H4 (cell line): ENCODE results near the gene S100G. TPM values are rescaled to one million over a fixed set of nuclear protein-coding genes. Genes with fewer than 3 reads are reported as not detected.
"Not testable (repeated sequence)": the region's sequence is repeated elsewhere in the genome, so short reads cannot be mapped to it uniquely, and the experiment has no call there.

ENCODE experiments used
- DNase-seq: peaks from one replicate; pipeline ENCODE4 v3.0.0-alpha.2; 2015; ENCODE audit warnings: low spot score
- total RNA-seq: library from RNA; depleted of rRNA; stranded (reverse); fragments of >200 nt; shearing (Covaris generic); gene quantifications from 2 replicates; pipeline ENCODE4 v1.2.3, GENCODE V29; 2014; rRNA removed

Gene S100G, protein sequence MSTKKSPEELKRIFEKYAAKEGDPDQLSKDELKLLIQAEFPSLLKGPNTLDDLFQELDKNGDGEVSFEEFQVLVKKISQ
- total RNA-seq = not detected in 2 replicates

DNA sequence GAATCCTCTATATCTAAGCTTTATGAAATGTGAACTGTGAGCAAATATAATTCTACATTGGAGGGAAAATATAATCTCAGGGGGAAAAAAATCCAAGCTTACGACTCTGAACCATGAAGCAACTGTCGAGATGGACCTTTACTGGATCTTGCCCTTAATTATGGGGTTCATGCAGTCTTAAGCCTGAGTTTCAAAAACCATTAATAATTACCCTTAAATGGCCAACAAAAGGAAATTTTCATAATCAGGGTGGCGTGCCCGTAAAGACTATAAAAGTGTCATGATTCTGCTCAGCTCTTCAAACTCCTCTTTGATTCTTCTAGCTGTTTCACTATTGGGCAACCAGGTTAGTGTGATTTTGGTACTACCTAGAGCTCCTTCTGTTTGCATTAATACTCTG, at the start of gene S100G:
Gene S100G (plus strand): TSS at position 301 of the 400 bp plus-strand sequence. CDS start 849 bp downstream, outside the sequence.
- DNase-seq = no peak

DNA sequence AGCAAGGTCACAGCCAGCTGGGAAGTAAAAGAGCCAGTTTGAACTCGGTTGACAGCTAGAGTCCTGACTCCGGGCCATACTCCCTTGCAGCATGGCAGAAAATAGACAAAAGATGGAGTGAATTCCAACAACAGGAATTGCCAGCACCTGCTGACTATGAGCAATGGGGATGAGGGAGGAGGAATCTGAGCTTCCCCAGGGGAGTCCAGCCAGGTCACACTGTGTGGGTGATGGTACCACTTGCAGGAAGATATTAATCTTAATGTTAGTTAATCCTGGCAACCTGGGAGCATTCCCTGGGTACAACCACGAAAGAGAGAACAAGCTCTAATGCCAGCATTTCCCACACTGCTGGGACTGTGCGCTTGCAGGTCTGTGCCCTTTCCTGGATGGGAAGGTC, 48.1 kb upstream of the S100G start:
- DNase-seq = no peak

DNA sequence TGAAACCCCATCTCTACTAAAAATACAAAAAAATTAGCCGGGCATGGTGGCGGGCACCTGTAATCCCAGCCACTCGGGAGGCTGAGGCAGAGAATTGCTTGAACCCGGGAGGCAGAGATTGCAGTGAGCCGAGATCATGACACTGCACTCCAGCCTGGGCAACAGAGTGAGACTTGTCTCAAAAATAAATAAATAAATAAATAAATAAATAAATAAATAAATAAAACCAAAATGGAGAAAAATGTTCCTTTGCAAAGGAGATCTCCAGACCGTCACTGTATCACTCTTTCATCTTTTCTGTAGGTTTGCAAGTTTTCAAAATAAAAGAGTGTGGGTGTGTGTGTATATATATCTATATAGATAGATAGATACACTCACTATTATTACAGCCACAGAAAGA, 46.7 kb upstream of the S100G start:
- DNase-seq = not testable (repeated sequence)

DNA sequence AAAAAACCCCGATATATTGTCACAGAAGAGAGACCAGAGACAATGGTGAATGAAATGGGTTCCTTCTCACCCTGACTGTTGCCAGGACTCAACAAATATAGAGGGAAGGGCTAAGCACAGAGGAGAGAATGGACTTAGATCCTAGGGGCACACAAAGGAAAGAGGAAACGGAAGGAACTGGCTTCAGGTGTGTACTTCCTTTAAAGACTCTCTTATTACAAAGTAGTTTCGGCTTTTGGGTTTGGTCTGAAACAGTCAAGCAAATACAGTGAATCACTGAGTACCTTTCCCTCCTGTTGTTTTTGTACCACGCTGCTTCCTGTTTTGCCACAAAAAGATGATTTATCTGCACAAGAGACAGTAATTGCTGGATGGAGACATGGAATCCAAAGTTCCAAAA, 46.1 kb upstream of the S100G start:
- no peak for DNase-seq

DNA sequence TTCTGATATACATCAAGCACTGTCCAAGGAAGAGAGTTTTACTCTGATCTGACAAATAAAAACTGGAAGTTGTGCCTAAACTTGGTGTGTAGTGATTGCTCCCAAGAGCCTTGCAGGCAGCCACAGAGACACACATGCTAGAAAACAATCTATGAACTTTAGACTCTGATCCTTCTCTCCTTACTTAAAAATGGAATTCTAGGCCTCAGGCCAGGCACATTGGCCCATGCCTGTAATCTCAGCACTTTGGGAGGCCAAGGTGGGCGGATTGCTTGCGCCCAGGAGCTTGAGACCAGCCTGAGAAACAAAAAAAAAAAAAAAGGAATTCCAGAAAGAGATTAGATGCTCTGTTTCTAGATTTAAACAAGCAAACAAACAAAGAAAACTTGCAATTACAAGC, 45.6 kb upstream of the S100G start:
- no peak for DNase-seq

DNA sequence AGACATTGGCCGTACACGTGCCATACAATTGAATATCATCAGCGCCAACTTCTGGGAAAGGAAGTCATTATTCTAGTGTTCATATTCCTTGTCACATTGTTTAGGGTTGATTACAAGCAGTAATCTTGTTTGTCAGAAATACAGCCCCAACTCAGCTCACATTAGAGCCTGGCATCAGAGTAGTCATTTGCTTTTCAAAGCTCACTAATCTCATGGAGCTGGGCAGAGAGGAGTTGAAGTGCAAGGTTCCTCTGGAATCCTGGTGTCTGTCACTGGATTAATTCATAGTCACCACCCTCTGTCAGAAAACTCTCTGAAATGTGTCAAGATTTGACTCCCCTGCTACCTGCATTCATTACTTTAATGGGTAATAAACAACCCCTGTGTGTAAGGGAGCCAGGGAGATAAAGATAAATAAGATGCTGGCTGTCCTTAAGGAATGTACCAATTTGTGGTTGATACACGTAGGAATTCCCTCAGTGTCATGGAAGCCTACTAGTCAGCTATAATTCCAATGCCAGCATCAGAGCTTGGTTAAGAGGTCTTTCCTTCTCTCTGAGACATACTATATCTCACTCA, 43.7 kb upstream of the S100G start:
- DNase-seq = no peak

DNA sequence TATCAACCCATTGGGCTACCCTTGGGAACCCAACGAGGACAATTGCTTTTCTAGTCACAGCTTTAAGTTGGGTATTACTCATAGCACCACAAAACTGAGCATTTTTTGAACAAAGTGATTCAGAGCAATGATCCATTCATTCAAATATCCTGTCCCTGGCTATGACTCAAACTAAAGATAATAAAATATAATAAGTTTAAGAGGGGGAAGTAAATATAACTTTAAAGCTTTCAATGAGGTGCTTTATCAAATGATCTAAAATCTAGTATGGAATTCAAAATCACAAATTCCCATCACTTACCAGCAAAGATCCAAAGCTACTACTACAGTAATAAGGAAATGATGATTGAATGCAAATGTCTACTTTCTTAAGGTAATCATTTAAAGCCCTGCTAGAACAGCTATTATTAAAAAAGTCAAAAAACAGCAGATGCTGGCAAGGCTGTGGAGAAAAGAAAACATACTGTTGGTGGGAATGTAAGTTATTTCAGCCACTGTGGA, 39.8 kb upstream of the S100G start:
- DNase-seq = no peak

DNA sequence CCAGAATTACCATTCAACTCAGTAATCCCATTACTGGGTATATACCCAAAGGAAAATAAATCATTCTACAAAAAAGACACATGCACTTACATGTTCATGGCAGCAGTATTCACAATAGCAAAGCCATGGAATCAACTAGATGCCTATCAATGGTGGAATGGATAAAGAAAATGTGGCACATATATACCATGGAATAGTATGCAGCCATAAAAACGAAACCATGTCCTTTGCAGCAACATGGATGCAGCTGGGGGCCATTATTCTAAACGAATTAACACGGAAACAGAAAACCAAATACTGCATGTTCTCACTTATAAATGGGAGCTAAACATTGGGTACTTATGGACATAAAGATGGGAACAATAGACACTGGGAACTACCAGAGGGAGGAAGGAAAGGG, 39.3 kb upstream of the S100G start:
- DNase-seq = not testable (repeated sequence)

DNA sequence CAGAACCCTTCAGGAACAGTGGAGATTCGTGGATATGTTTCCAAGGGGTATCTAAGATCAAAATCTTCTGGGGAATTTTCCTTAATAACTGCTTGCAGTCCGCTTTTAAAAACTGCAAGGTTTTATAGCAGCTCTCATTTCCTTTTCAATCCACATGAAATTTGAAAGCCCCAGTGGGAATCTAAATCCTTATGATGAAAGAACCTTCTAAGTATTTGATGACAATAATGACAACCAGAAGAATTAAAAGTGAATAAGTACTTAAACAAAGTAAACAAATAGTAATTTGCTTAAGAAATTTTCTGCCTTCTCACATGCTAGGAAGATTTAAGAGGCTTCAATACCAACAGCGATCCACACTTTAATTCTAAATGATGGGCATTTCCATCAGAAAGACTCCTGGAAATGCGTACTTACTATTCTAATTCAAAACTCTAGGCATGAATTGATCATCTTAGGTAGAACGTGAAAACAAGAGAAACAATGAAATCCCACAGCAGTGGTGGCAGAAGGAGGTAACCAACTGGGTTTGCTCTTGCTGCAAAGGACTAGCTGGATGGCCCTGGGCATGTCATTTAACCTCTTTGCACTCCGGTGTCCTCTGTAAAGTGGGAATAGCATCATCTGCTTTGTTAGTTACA, 37.6 kb upstream of the S100G start:
- DNase-seq = no peak

DNA sequence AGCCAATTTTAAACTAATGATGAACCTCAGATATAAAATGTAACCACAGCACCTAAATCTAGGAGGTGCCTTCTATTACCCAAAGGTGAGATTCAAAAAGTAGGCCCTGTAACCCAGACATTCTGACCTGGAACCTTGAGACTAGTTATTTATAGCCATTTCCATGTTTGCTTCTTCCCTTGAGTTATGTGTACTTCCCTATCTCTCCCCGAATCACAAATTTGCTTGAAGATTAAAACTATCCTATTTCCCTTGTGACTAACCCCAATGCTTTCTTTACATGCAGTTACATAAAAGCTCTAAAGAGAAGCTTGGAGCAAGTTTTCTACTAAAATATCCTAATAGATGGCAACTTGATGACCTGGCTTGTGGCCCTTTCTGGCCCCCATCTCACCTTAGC, 32.6 kb upstream of the S100G start:
- no peak for DNase-seq

DNA sequence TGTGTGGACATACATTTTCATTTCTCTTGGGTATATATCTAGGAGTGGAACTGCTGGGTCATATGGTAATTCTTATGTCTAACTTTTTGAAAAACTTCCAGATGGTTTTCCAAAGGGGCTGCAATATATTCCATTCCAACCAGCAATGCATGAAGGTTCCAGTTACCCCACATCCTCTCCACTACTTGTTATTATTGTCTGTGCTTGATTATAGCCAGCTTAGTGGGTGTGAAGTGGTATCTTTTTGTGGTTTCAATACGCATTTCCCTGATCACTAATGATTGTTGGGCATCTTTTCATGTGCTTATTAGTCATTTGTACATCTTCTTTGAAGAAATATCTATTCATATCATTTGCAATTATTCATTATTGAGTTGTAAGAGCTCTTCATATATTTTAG, 31.5 kb upstream of the S100G start:
- DNase-seq = no peak

DNA sequence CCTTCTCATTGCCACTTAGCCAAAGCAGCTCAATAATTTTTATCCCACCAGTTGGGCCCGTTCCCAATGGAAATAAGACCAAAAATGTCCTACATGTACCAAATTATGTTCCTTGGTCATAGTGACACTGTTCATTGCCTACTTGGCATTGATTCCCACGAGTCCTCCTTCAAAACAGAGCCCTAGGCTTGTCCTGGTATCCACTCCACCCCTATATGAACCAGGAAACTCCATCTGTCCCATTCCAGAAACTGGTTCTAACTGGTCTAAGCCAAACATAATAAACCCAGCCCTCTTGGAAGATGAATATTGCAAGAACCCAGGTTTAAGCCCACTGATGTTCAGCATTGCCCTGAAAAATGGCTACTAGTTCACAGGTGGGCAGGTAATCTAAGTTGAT, 30.9 kb upstream of the S100G start:
- DNase-seq = no peak

DNA sequence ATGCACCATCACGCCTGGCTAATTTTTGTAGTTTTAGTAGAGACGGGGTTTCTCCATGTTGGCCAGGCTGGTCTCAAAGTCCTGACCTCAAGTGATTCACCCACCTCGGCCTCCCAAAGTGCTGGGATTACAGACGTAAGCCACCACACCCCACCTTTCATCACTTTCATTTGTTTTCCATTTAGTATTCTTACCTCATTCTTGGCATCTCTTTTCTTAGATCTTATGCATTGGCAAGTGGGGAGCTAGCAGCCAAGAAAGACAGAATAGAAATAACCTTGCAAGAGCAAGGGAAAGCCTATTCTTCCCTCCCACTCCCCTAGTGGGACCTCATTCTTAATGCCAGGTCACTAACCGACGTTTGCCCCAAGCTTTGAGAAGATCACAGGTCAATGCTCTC, 21.4 kb upstream of the S100G start:
- DNase-seq = not testable (repeated sequence)

DNA sequence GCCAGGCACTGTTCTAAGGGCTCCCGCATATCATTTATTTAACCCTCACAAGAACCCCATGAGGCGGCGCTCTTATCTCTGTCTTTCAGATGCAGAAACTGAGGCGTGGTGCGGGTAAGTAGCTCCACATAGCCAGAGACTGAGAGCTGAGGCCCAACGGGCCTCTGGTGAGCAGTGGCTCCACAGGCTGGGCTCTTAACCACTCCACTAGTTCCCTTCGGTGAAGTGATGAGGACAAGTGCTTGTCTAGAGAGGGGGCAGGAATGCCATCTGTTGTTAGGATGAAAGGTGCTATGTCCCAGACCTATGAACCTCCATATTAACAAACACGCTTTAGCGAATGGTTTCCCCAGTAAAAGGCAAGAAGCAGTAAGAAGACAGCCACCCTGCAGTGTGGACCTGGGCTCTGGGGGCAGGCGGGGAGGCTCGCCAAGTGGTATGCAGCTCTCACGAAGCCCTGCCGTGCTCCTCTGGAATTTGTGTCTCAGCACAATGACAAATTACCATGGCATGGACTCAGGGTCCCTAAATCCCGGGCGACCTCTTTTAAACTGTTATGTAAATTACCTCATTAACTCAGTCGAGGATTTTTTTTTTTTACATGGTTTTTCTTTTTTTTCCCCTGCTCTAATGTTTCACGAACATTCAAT, 20.9 kb upstream of the S100G start:
- DNase-seq = no peak

DNA sequence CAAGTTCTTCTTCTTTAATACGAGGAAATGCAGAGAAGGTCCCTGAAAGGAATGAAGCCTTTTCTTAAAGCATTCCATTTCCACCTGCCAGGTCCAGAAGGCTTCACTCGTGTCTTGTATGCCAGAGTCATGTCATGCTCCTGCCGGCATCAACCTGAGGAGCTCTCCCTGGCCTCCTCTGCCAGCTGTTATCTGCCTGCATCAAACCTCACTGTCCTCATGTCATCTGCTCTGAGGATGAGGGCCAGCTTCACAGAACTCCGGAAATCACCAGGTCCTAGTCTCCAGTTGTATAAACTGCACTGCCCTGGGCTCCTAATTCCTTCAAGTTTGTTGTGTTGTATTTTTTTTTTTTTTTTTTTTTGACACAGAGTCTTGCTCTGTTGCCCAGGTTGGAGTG, 20.0 kb upstream of the S100G start:
- no peak for DNase-seq

DNA sequence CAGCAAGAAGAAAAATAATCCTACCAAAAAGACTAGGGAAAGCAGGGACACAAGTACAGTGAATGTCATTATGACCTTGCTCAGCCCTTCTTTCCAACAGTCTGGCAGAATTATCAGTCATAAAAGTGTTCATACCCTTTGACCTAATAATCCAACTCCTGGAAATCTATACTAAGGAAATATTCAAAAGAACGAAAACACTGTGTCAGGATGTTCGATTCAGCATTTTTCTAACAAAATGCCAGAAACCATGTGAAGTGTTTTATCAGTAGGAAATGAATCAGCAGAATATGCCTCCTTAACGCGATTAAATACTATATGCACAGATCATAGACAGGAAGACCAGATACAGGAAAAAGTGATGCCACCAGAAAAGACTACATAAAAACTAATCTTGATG, 16.2 kb upstream of the S100G start:
- no peak for DNase-seq

DNA sequence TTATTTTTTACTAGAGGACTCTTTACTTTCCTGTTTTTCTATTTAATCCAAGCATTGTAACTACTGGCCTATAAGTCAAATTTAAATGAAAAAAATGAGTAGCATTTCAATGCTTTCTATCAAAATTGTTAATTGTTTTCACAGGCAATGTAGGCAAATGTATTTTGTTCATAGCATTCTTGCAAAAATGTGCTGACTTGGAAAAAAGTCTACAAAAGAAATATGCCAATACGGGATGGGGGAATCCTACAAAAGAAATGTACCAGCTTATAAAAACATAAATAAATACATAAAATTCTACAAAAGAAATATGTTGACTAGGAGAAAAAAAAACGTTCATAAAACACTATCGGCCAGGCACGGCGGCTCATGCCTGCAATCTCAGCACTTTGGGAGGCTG, 14.9 kb upstream of the S100G start:
- DNase-seq = no peak

DNA sequence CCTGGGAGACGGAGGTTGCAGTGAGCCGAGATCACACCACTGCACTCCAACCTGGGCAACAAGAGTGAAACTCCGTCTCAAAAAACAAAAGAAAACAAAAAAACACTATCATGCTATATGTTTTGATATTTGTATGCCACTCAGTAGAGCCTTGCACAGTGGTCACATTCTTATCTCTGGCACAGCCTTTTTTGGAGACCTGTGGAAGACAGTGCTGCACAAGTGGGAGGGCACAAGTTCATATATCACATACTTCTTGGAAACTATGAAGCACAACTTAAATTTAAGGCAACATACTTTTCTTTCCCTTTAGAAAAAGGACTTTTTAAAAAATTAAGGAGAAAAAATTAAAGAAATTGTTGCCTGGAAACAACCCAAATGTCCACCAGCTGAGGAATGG, 14.4 kb upstream of the S100G start:
- no peak for DNase-seq

DNA sequence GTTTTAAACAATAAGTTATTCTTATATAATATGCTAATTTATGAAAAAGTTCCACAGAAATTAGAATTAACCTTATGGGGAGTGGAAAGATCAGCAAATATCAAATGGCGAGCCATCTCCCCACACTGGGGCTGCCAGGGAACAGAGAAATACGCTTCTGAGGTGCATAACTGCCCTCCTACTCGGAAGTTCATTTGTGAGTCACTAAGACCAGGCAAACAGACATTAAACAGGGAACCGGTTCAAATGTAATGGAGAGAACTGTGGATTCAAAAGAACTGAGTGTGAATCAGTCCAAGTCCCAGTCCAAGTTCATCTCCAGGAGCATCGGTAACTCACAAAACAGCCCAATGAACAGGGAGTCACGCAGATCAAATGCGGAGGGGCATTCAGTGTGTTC, 11.4 kb upstream of the S100G start:
- DNase-seq = no peak

DNA sequence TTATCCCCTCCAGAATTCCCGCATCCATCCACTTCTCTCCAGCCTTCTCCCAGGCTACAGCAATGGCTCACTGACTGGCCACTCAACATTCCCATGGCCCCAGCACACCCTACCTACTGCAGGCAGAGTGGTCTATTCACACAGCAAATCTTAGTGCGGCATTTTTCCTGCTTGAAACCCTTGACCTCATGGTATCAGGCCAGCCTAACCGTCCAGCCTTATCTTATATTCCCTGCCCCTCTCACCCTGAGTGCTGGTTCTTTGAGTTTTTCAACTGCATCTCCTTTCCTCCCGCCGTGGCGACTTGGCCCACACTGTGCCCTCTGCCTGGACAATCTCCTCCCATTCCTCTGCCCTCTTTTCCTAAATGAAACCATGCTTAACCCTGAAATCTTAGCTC, 10.0 kb upstream of the S100G start:
- no peak for DNase-seq

DNA sequence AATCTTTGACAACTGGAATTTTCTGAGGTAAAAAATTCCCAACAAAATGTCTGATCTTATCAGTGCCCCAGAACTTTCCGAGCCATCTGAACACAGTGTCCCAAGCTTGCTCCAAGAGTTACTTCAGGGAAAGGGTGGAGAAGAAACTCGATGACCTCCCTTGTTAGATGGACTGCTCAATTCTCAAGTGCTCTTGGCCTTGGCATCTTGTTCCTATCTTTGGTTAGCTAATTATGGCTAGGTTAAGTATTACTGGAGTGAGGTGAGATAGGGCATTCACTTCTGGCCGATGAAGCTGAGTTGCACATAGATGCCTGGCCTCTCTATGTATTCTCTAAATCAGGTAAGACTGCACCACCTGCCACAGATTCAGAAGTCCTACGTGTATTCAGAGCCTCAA, 9.1 kb upstream of the S100G start:
- DNase-seq = no peak

DNA sequence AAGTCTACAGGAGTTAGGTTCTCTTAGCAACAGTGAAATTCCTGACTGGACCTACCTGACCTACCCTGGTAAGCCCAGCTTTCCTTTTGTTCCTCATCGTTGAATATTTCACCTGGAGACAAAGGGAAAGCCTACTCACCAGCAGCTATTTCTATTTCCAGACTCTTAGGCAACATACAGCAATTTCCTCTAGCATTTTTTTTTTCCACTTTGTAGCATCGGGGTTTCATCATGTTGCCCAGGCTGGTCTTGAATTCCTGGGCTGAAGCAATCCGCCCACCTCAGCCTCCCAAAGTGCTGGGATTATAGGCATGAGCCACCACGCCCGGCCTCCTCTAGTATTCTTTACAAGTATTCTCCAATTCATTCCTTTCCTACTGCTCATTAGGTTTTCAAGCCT, 6.8 kb upstream of the S100G start:
- no peak for DNase-seq
